ENCODE data around the gene YY1AP1.
A peak's percentile ranks its signal among the peaks of the same experiment; 100 is the strongest.
"Not testable (repeated sequence)": the region's sequence is repeated elsewhere in the genome, so short reads cannot be mapped to it uniquely, and the experiment has no call there.

DNA sequence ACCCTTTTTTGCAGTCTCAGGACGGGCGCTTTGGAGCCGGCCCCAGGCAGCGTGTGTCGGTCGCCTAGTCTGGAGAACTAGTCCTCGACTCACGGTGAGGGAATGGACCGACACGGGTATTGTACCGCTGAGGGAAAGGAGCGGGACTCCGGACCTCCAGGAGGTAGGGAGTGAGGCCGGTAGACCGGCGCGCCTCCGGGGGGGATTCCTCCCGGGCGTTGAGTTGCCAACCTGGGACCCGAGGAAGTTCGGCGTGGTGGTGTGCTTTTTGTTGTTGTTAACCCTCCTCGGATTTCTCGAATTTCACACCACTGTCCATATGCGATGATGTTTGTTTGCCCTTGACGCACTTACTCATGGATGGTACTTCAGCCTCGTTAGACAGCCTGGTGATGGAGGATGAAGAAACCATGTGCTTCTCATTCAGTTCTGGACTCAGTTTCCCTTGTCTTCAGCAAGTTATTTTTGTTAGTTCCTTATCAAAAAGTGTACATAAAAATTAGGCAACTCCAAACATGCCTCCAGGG is 570 bp upstream of the YY1AP1 start, which contains the start of gene DAP3:
- not testable (repeated sequence) for TF ChIP-seq CTCF (IDR thresholded peaks at IDR 0.05)
- TF ChIP-seq POLR2AphosphoS5 (IDR thresholded peaks at IDR 0.05), result peak in 2 of 4 donors; percentile 27 to 30
